Prostate gland (tissue), 2 donors: ENCODE data around the gene DACT1. TPM values are rescaled to one million over a fixed set of nuclear protein-coding genes. Genes with fewer than 3 reads are reported as not detected.

Source experiments
- DNase-seq: peaks from one replicate; pipeline ENCODE4 v3.0.0-alpha.2; 2019; ENCODE audit warnings: low spot score
- H3K27ac ChIP-seq, 2 donors: fragments of 200-600 bp; sonication (generic); 2 replicates each; pipeline ENCODE4 v1.5.1; 2017 to 2019
- H3K27me3 ChIP-seq: fragments of 200-600 bp; sonication (generic); replicated peaks from 2 replicates; pipeline ENCODE4 v1.5.1; 2019; ENCODE audit not compliant: insufficient read depth
- H3K36me3 ChIP-seq, 2 donors: fragments of 200-600 bp; sonication (generic); 1 replicate in 1 of 2; 2 replicates in 1 of 2; pipeline versions ENCODE4 v1.5.1 to v1.8.1; 2017 to 2019
- H3K4me1 ChIP-seq: fragments of 200-600 bp; sonication (generic); replicated peaks from 2 replicates; pipeline ENCODE4 v1.5.1; 2019
- H3K4me3 ChIP-seq, 2 donors: fragments of 200-600 bp; sonication (generic); 2 replicates each; pipeline ENCODE4 v1.5.1; 2017 to 2019
- H3K9me3 ChIP-seq: fragments of 200-600 bp; sonication (generic); 2 replicates; pipeline ENCODE4 v1.5.1; 2017
- CTCF ChIP-seq, 4 experiments: fragments of 200-600 bp in 2 of 4; fragments of 450-650 bp in 2 of 4; sonication (generic) in 2 of 4; IDR thresholded peaks; 1 replicate in 3 of 4; 2 replicates in 1 of 4; pipeline ENCODE4 v1.5.1; 2016 to 2019; ENCODE audit warnings: antibody characterized with exemption in 4 of 4, mild to moderate bottlenecking in 2 of 4, moderate library complexity in 2 of 4
- POLR2A ChIP-seq: fragments of 450-650 bp; IDR thresholded peaks from one replicate; pipeline ENCODE4 v1.6.1; 2016; ENCODE audit warnings: antibody characterized with exemption, mild to moderate bottlenecking
- POLR2AphosphoS5 ChIP-seq: sonication (generic); formaldehyde crosslinking; IDR thresholded peaks from one replicate; pipeline ENCODE4 v1.6.1; 2017; ENCODE audit warnings: antibody characterized with exemption
- WGBS: methylation state at CpG from one replicate; pipeline ENCODE4 v1.1.5; 2018; 5-methylcytosine and 5-hydroxymethylcytosine counted together
- intact Hi-C: fragments of 100-400 bp; cut with DNase I; formaldehyde crosslinking; loops from one replicate; pipeline ENCODE4 v1.14.2; 2022
- total RNA-seq, 2 donors: library from RNA; depleted of rRNA; stranded (reverse); fragments of >200 nt; gene quantifications; one replicate each; pipeline ENCODE4 v1.1.0, GENCODE V29; 2016

DACT1 gene
- total RNA-seq, 2 donors from 2014 or later: 4.5 to 27.1 TPM

GRCh38 chr14:58673722-58674121 lies 36.0 kb downstream of the DACT1 start:
- no peak overlapping the region for H3K4me3 ChIP-seq
- DNase-seq: no peak
- TF ChIP-seq POLR2AphosphoS5: no peak
- TF ChIP-seq POLR2A: no peak
- no peak for TF ChIP-seq CTCF (IDR thresholded peaks at IDR 0.05)
- H3K36me3 ChIP-seq: no peaks in the 10 kb centered on the region
- intact Hi-C loops: no loop called here
- H3K27ac ChIP-seq: no peak overlapping the region
- no peaks in the 10 kb centered on the region for H3K9me3 ChIP-seq
- WGBS: 94% methylated on average over 2 of the region's 2 CpGs
- H3K27me3 ChIP-seq: no peaks in the 10 kb centered on the region
- no peaks in the 10 kb centered on the region for H3K4me1 ChIP-seq

DNA sequence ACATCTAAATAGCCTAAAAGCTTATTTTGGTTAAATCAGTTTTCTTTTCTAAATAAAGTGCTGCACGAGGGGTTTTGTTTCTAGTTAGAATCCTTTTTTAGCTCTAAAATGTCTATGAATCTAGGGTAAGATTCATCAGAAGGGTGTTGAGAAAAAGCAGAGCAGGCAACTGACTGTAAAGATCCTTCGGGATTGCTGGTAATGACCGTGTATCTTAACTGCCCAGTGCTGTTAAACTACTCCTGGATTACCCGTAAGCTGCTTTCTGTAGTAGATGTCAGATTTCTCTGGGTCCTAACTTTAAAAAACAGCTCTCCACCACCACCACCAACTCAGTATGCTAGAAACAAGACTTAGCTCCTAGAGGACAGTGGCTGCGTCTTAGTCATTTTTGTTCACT lies 39.2 kb downstream of the DACT1 start:
- Histone ChIP-seq H3K27me3 (no peaks in the 10 kb centered on the region), H3K9me3 (no peaks in the 10 kb centered on the region), H3K4me1 (no peaks in the 10 kb centered on the region), H3K36me3 (no peaks in the 10 kb centered on the region), H3K27ac (no peak overlapping the region), H3K4me3 (no peak overlapping the region)
- no peak for TF ChIP-seq POLR2AphosphoS5
- no peak for TF ChIP-seq POLR2A
- no peak for TF ChIP-seq CTCF (IDR thresholded peaks at IDR 0.05)
- 79% methylated on average over 5 of the region's 5 CpGs for WGBS
- DNase-seq: no peak
- intact Hi-C loops: no loop called here

- 70% methylated on average over 4 of the region's 4 CpGs for WGBS
- intact Hi-C loops: no loop called here
These were observed 39.8 kb downstream of the DACT1 start for GRCh38 chr14:58677517-58677916.

DNA sequence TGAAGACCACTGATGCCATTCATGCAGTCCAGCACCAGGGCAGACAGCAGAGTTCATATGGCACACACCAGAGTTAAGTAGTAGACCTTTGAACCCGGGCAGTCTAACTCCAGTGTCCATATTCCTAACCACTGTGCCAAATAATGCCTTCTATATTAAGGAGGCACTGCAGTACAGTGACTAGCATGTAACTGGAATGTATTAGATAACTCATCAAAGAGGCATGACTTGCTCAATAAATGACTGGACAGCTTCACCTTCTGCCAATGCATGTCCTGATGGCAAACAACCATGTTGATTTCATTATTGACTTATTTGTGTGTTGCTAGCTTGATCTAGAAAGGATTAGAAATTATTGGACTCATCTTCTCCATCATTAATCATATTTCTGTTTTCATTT lies 40.2 kb downstream of the DACT1 start:
- intact Hi-C loops: no loop called here

More at GRCh38 chr14:58677517-58677916, 39.8 kb downstream of the DACT1 start:
- Histone ChIP-seq H3K4me3 (no peak overlapping the region), H3K27me3 (no peaks in the 10 kb centered on the region), H3K4me1 (no peaks in the 10 kb centered on the region), H3K36me3 (no peaks in the 10 kb centered on the region), H3K9me3 (no peaks in the 10 kb centered on the region), H3K27ac (no peak overlapping the region)
- TF ChIP-seq POLR2AphosphoS5 (no peak), POLR2A (no peak), CTCF (IDR thresholded peaks at IDR 0.05) (no peak)
- DNase-seq: no peak

More for the DNA sequence above, 40.2 kb downstream of the DACT1 start:
- no peaks in the 10 kb centered on the region for H3K9me3 ChIP-seq
- TF ChIP-seq CTCF (IDR thresholded peaks at IDR 0.05) (no peak), POLR2AphosphoS5 (no peak), POLR2A (no peak)
- WGBS: 100% methylated on average over 1 of the region's 1 CpG
- no peaks in the 10 kb centered on the region for H3K27me3 ChIP-seq
- H3K36me3 ChIP-seq: no peaks in the 10 kb centered on the region
- no peaks in the 10 kb centered on the region for H3K4me1 ChIP-seq
- DNase-seq: no peak
- H3K4me3 ChIP-seq: no peak overlapping the region
- H3K27ac ChIP-seq: no peak overlapping the region
